GM12891 (cell line): Measurements from ENCODE around the gene SETD2.

ENCODE experiments used
- PAX5 ChIP-seq: IDR thresholded peaks from 2 replicates; pipeline ENCODE4 v1.6.1; 2011; ENCODE audit warnings: low read length, moderate library complexity, mild to moderate bottlenecking; ENCODE audit not compliant: insufficient read depth, severe bottlenecking
- POLR2A ChIP-seq: IDR thresholded peaks from 2 replicates; pipeline ENCODE4 v1.6.1; 2011; ENCODE audit warnings: low read depth, low read length, control low read depth
- POLR2AphosphoS5 ChIP-seq: IDR thresholded peaks from 2 replicates; pipeline ENCODE4 v1.6.1; 2011; ENCODE audit warnings: low read depth, low read length, control low read depth
- POU2F2 ChIP-seq: IDR thresholded peaks from 2 replicates; pipeline ENCODE4 v1.6.1; 2011; ENCODE audit warnings: low read depth, mild to moderate bottlenecking, control low read depth, low read length, moderate library complexity
- SPI1 ChIP-seq: IDR thresholded peaks from 2 replicates; pipeline ENCODE4 v1.6.1; 2011; ENCODE audit warnings: low read depth, low read length, control low read depth
- TAF1 ChIP-seq: IDR thresholded peaks from 2 replicates; pipeline ENCODE4 v1.6.1; 2011; ENCODE audit warnings: low read depth, low read length, control low read depth

GRCh38 chr3:47011371-47011770, 152.5 kb downstream of the SETD2 start:
- no peak for TF ChIP-seq POLR2A
- TF ChIP-seq SPI1 = no peak
- TF ChIP-seq POLR2AphosphoS5 = no peak
- TF ChIP-seq TAF1 = no peak
- no peak for TF ChIP-seq POU2F2
- no peak for TF ChIP-seq PAX5
